Liver (tissue), 9 donors: Measurements from ENCODE around the gene TMEM117. TPM values are rescaled to one million over a fixed set of nuclear protein-coding genes. Genes with fewer than 3 reads are reported as not detected.

Experiments
- DNase-seq: peaks from one replicate; pipeline ENCODE4 v3.0.0-alpha.2; 2017; ENCODE audit warnings: low spot score
- H3K27ac ChIP-seq, 2 donors: one replicate each; pipeline ENCODE4 v1.7.0; 2013; ENCODE audit warnings: inconsistent platforms in 2 of 2, low read length in 2 of 2, control low read depth in 1 of 2, low read depth in 1 of 2, mild to moderate bottlenecking in 1 of 2
- H3K27me3 ChIP-seq, 4 donors: one replicate each; pipeline versions ENCODE4 v1.6.1 to v1.7.0; 2013; ENCODE audit warnings: low read length in 3 of 4, inconsistent platforms in 1 of 4, mild to moderate bottlenecking in 1 of 4, moderate library complexity in 1 of 4; ENCODE audit not compliant: control insufficient read depth in 4 of 4, insufficient read depth in 4 of 4
- H3K36me3 ChIP-seq, 4 donors: one replicate each; pipeline versions ENCODE4 v1.6.1 to v1.7.0; 2013; ENCODE audit warnings: low read length in 3 of 4, mild to moderate bottlenecking in 3 of 4, low read depth in 1 of 4, moderate library complexity in 1 of 4; ENCODE audit not compliant: control insufficient read depth in 4 of 4, insufficient read depth in 3 of 4
- H3K4me1 ChIP-seq, 4 donors: one replicate each; pipeline versions ENCODE4 v1.6.1 to v1.7.0; 2013; ENCODE audit warnings: low read length in 3 of 4, mild to moderate bottlenecking in 3 of 4, moderate library complexity in 1 of 4; ENCODE audit not compliant: control insufficient read depth in 4 of 4, insufficient read depth in 4 of 4
- H3K4me3 ChIP-seq, 3 donors: one replicate each; pipeline versions ENCODE4 v1.6.1 to v1.7.0; 2013; ENCODE audit warnings: low read length in 3 of 3, control low read depth in 1 of 3, low read depth in 1 of 3, mild to moderate bottlenecking in 1 of 3
- H3K9ac ChIP-seq, 2 donors: one replicate each; pipeline ENCODE4 v1.7.0; 2013; ENCODE audit warnings: low read length in 2 of 2, mild to moderate bottlenecking in 2 of 2, moderate library complexity in 2 of 2, control low read depth in 1 of 2, low read depth in 1 of 2
- H3K9me3 ChIP-seq, 4 donors: one replicate each; pipeline versions ENCODE4 v1.6.1 to v1.7.0; 2013; ENCODE audit warnings: low read length in 3 of 4; ENCODE audit not compliant: control insufficient read depth in 4 of 4
- ATF3 ChIP-seq: IDR thresholded peaks from 2 replicates; pipeline ENCODE4 v1.6.1; 2016; ENCODE audit warnings: antibody characterized with exemption
- FOXA1 ChIP-seq: IDR thresholded peaks from 2 replicates; pipeline ENCODE4 v1.6.1; 2016; ENCODE audit warnings: antibody characterized with exemption
- JUND ChIP-seq, 2 donors: IDR thresholded peaks; 2 replicates each; pipeline ENCODE4 v1.6.1; 2016; ENCODE audit warnings: antibody characterized with exemption in 2 of 2
- MAX ChIP-seq: IDR thresholded peaks from 2 replicates; pipeline ENCODE4 v1.6.1; 2016; ENCODE audit warnings: antibody characterized with exemption
- NR2F2 ChIP-seq: IDR thresholded peaks from 2 replicates; pipeline ENCODE4 v1.6.1; 2016; ENCODE audit warnings: antibody characterized with exemption
- REST ChIP-seq: IDR thresholded peaks from 2 replicates; pipeline ENCODE4 v1.6.1; 2016; ENCODE audit warnings: antibody characterized with exemption, mild to moderate bottlenecking
- ZBTB33 ChIP-seq: IDR thresholded peaks from 2 replicates; pipeline ENCODE4 v1.6.1; 2016; ENCODE audit warnings: antibody characterized with exemption
- WGBS: extraction: QIAGEN DNeasy Blood & Tissue Kit; methylation state at CpG from one replicate; pipeline ENCODE4 v1.1.7; 2013; 5-methylcytosine and 5-hydroxymethylcytosine counted together
- polyA plus RNA-seq, 2 donors: library from polyadenylated mRNA; stranded (reverse) in 1 of 2; unstranded in 1 of 2; fragments of 200-250 nt in 1 of 2; fragments of >200 nt in 1 of 2; fragmentation: Nextera tagmentation in 1 of 2; extraction: Ambion mirVana in 1 of 2; gene quantifications; one replicate each; pipeline versions ENCODE4 v1.2.1 to v1.2.3, GENCODE V29; 2013 to 2015
- total RNA-seq, 2 donors: library from RNA; depleted of rRNA; stranded (reverse); fragments of >200 nt; gene quantifications; one replicate each; pipeline ENCODE4 v1.2.3, GENCODE V29; 2014
- donor health status: healthy.
- donor health status: healthy.
- donor health status: healthy.
- donor health status: healthy.
- donor health status: healthy.

Gene TMEM117
- total and polyA plus RNA-seq, 4 donors: 2.0 to 5.9 (median 3.9) TPM

GRCh38 chr12:43965899-43966298 lies 130.0 kb downstream of the TMEM117 start (continued):
- TF ChIP-seq ATF3 (no peak), REST (no peak), NR2F2 (no peak)

- no peak overlapping the region for H3K4me3 ChIP-seq
Measured at GRCh38 chr12:43968736-43969135, 132.9 kb downstream of the TMEM117 start.

More at GRCh38 chr12:43968736-43969135, 132.9 kb downstream of the TMEM117 start:
- H3K27me3 ChIP-seq: no peaks in the 10 kb centered on the region
- no peaks in the 10 kb centered on the region for H3K4me1 ChIP-seq
- 85% methylated on average over 4 of the region's 4 CpGs for WGBS
- H3K9me3 ChIP-seq: no peaks in the 10 kb centered on the region
- no peak overlapping the region for H3K9ac ChIP-seq
- TF ChIP-seq MAX: no peak
- TF ChIP-seq ZBTB33: no peak
- no peak for TF ChIP-seq JUND (IDR thresholded peaks at IDR 0.05)
- no peak for TF ChIP-seq FOXA1
- no peak for TF ChIP-seq ATF3
- TF ChIP-seq REST: no peak
- H3K27ac ChIP-seq: no peak overlapping the region
- no peaks in the 10 kb centered on the region for H3K36me3 ChIP-seq
- DNase-seq: no peak
